ENCODE measurements around the gene USP36. TPM values are rescaled to one million over a fixed set of nuclear protein-coding genes. Genes with fewer than 3 reads are reported as not detected.

Gene USP36
- total RNA-seq, 4 donors from 2014 or later = 13.2 to 38.9 (median 22.4) TPM

- intact Hi-C loops (cut with DNase I) = no loop called here
- no peak for DNase-seq
- 88 to 92% methylated on average over 14 to 15 of the region's 18 CpGs for WGBS, 2 donors
- Histone ChIP-seq H3K4me1 (peaks cover 0 to 22% (median 0%) of the 10 kb centered on the region in 3 donors), H3K27me3 (no peaks in the 10 kb centered on the region), H3K36me3 (peaks cover 35 to 100% (median 44%) of the 10 kb centered on the region in 3 donors), H3K27ac (peak overlapping the region in 3 of 4 donors; percentile 60 to 68 (median 68)), H3K9me3 (no peaks in the 10 kb centered on the region), H3K4me3 (no peak overlapping the region)
- no peak for TF ChIP-seq CTCF (IDR thresholded peaks at IDR 0.05)
- TF ChIP-seq POLR2A (IDR thresholded peaks at IDR 0.05) = no peak
These were observed 20.5 kb downstream of the USP36 start for GRCh38 chr17:78819806-78820792.

GRCh38 chr17:78819402-78819801 lies 21.2 kb downstream of the USP36 start:
- peaks cover 0 to 22% (median 0%) of the 10 kb centered on the region in 3 donors for H3K4me1 ChIP-seq
- H3K9me3 ChIP-seq = no peaks in the 10 kb centered on the region
- peak overlapping the region in 3 of 4 donors; percentile 60 to 68 (median 68) for H3K27ac ChIP-seq
- DNase-seq = no peak
- no peaks in the 10 kb centered on the region for H3K27me3 ChIP-seq
- 67 to 88% methylated on average over 6 to 8 of the region's 8 CpGs for WGBS, 2 donors
- H3K4me3 ChIP-seq = no peak overlapping the region
- intact Hi-C loops (cut with DNase I) = no loop called here
- peaks cover 35 to 100% (median 51%) of the 10 kb centered on the region in 3 donors for H3K36me3 ChIP-seq
- TF ChIP-seq CTCF (IDR thresholded peaks at IDR 0.05) = no peak
- TF ChIP-seq POLR2A (IDR thresholded peaks at IDR 0.05) = no peak

GRCh38 chr17:78818932-78819331 lies 21.7 kb downstream of the USP36 start:
- intact Hi-C loops (cut with DNase I) = no loop called here

GRCh38 chr17:78818152-78818846 lies 22.3 kb downstream of the USP36 start:
- Histone ChIP-seq H3K27me3 (no peaks in the 10 kb centered on the region), H3K9me3 (no peaks in the 10 kb centered on the region), H3K27ac (peak overlapping the region in 3 of 4 donors; percentile 48 to 70 (median 68)), H3K4me3 (no peak overlapping the region), H3K36me3 (peaks cover 35 to 100% (median 58%) of the 10 kb centered on the region in 3 donors), H3K4me1 (peaks cover 0 to 31% (median 0%) of the 10 kb centered on the region in 3 donors)
- no peak for DNase-seq
- intact Hi-C loops (cut with DNase I) = no loop called here
- 74 to 76% methylated on average over 13 to 16 of the region's 19 CpGs for WGBS, 2 donors
- TF ChIP-seq CTCF (IDR thresholded peaks at IDR 0.05) (no peak), POLR2A (IDR thresholded peaks at IDR 0.05) (no peak)

More at GRCh38 chr17:78818932-78819331, 21.7 kb downstream of the USP36 start:
- H3K4me3 ChIP-seq = no peak overlapping the region
- DNase-seq = no peak
- H3K27me3 ChIP-seq = no peaks in the 10 kb centered on the region
- H3K9me3 ChIP-seq = no peaks in the 10 kb centered on the region
- TF ChIP-seq POLR2A (IDR thresholded peaks at IDR 0.05) (peak in 1 of 4 donors; percentile 39), CTCF (IDR thresholded peaks at IDR 0.05) (no peak)
- WGBS, 2 donors = 56 to 62% methylated on average over 6 of the region's 6 CpGs
- peaks cover 0 to 25% (median 0%) of the 10 kb centered on the region in 3 donors for H3K4me1 ChIP-seq
- peak overlapping the region in 3 of 4 donors; percentile 60 to 68 (median 68) for H3K27ac ChIP-seq
- peaks cover 36 to 100% (median 55%) of the 10 kb centered on the region in 3 donors for H3K36me3 ChIP-seq
